GM13977 (cell line): ENCODE measurements around the gene JPH2.
"Not testable (repeated sequence)": the region's sequence is repeated elsewhere in the genome, so short reads cannot be mapped to it uniquely, and the experiment has no call there.

Experiments
- DNase-seq: peaks from one replicate; pipeline ENCODE4 v3.0.0; 2012; ENCODE audit warnings: low spot score
- in situ Hi-C: fragments of 300-500 bp; cut with MboI; formaldehyde crosslinking; loops from one replicate; pipeline ENCODE4 v1.12.0; 2022; ENCODE audit warnings: low sequenced_read_pairs, low pct_unique_long_range_greater_than_20kb, mixed read lengths, inconsistent platforms; ENCODE audit not compliant: unreplicated experiment
- TF ChIP-seq, protein P1 (sequence below): IDR thresholded peaks from 2 replicates; pipeline ENCODE4 v1.5.1; 2012; ENCODE audit warnings: mild to moderate bottlenecking, control low read depth; ENCODE audit not compliant: insufficient read depth; ENCODE audit errors: extremely low read depth, missing control alignments

The JPH2 gene

GRCh38 chr20:44133424-44133823 lies 53.6 kb downstream of the JPH2 start:
- DNase-seq: no peak
- in situ Hi-C loops: no loop called here
- TF ChIP-seq, protein P1, sequence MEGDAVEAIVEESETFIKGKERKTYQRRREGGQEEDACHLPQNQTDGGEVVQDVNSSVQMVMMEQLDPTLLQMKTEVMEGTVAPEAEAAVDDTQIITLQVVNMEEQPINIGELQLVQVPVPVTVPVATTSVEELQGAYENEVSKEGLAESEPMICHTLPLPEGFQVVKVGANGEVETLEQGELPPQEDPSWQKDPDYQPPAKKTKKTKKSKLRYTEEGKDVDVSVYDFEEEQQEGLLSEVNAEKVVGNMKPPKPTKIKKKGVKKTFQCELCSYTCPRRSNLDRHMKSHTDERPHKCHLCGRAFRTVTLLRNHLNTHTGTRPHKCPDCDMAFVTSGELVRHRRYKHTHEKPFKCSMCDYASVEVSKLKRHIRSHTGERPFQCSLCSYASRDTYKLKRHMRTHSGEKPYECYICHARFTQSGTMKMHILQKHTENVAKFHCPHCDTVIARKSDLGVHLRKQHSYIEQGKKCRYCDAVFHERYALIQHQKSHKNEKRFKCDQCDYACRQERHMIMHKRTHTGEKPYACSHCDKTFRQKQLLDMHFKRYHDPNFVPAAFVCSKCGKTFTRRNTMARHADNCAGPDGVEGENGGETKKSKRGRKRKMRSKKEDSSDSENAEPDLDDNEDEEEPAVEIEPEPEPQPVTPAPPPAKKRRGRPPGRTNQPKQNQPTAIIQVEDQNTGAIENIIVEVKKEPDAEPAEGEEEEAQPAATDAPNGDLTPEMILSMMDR: no peak

GRCh38 chr20:44131704-44132103 lies 55.3 kb downstream of the JPH2 start:
- in situ Hi-C loops: no loop called here

GRCh38 chr20:44129911-44130718 lies 56.9 kb downstream of the JPH2 start:
- TF ChIP-seq, protein P1: no peak
- DNase-seq: no peak
- in situ Hi-C loops: no loop called here

More at GRCh38 chr20:44131704-44132103, 55.3 kb downstream of the JPH2 start:
- TF ChIP-seq, protein P1: no peak
- DNase-seq: no peak

DNA sequence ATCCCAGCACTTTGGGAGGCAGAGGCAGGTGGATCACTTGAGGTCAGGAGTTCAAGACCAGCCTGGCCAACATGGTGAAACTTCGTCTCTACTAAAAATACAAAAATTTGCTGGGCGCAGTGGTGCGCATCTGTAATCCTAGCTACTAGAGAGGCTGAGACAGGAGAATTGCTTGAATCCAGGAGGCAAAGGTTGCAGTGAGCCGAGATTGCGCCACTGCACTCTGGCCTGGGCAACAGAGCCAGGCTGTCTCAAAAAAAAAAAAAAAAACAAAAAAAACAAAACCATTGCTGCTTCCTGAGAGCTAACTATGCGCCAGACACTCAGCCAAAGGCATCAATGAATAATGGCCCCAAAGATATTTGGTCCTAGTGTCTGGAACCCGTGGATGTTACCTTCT lies 57.7 kb downstream of the JPH2 start:
- in situ Hi-C loops, DNase-seq: not testable (repeated sequence)

DNA sequence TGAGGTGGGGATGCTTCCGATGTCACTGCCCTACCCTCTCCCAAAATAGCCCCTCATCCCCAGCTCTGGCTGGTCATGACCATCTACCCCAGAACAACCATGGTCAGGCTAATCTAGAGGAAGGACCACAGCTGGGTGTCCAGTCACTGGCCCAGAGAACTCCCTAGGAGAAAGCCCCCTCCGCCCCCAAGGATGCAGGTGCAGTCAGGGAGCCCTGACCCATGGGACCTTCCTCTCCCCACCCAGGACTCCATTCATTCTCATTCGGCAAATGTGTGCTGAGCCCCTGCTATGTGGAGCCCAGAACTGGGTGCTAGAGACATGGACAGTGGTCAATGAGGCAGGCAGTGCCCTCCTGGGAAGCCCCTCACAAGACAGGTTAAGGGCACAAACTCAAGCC lies 60.5 kb downstream of the JPH2 start:
- in situ Hi-C loops: no loop called here
- TF ChIP-seq, protein P1: no peak
- DNase-seq: no peak

GRCh38 chr20:44125332-44126127 lies 61.5 kb downstream of the JPH2 start:
- no peak for DNase-seq
- TF ChIP-seq, protein P1: no peak
- in situ Hi-C loops: no loop called here
